Activated CD4-positive, alpha-beta T cell treated with anti-CD3 and anti-CD28 coated beads, Interleukin-2, Interleukin-4, amounts not matched to agents 100 ng/mL and 50 ng/mL, durations not matched to agents 16 hours and 8 hours (primary cell): Measurements from ENCODE around the gene ZNF844.
"Not testable (repeated sequence)": the region's sequence is repeated elsewhere in the genome, so short reads cannot be mapped to it uniquely, and the experiment has no call there.

Experiments used
- DNase-seq: peaks from one replicate; pipeline ENCODE4 v3.0.0-alpha.2; 2020; ENCODE audit warnings: low spot score

Gene ZNF844

DNA sequence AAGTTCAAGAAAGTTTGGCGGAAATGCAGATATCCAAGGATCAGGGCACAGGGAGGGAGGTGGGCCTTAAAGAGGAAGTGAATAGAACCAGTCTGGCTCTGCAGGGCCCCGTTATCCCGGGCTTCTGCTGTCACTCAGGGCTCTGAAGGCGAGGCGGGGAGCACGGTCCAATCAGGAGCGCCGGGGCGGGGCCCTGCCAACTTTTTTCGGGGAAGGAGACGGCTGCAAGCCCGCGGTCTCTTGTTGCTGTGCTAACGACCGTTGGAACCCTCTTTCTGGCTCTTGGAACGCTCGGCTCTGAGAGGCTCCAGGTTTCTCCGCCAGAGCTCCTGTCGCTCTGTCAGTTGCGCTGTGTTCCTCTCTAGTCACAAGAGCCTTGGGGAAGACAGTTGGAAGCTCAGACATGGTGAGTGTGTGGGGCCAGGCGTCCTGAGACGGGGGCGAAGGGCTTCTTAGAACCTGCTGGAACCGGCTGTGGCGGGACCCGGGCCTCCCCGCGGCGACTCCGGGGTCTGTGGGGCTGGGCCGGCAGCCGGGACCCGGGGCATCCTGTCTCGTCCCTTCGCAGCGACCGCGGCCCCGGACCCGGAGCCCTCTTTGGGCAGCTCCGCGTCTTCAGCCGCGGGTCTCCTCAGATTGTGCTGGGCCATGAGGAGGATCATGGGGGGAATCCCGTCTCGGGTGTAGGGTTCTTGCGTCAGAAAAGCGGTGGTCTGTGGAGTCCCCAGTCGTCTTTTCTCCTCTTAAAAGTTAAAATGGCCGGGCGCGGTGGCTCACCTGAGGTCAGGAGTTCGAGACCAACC lies 27.7 kb downstream of the ZNF844 start:
- peak; percentile 63 for DNase-seq

DNA sequence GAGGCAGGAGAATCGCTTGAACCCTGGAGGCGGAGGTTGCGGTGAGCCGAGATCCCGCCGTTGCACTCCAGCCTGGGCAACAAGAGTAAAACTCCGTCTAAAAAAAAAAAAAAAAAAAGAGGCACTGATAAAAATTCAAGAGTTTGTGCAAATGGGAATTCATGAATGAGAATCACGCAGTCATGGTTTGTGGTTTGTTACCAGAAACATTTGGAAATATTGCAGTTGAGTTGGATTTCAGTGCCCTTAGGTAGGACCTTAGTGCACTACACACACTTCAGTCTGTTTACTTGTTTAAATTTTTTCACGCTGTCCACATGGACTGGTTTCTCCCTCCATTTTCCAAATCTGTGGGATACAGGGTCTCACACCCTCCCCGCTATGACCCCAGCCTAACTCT lies 28.4 kb downstream of the ZNF844 start:
- DNase-seq = no peak

- DNase-seq = peak; percentile 6
These were observed 29.2 kb downstream of the ZNF844 start for GRCh38 chr19:12093777-12094176.

- DNase-seq = no peak
These were observed 30.7 kb downstream of the ZNF844 start for GRCh38 chr19:12095111-12095790.

GRCh38 chr19:12098040-12098439 lies 33.5 kb downstream of the ZNF844 start:
- DNase-seq = no peak

DNA sequence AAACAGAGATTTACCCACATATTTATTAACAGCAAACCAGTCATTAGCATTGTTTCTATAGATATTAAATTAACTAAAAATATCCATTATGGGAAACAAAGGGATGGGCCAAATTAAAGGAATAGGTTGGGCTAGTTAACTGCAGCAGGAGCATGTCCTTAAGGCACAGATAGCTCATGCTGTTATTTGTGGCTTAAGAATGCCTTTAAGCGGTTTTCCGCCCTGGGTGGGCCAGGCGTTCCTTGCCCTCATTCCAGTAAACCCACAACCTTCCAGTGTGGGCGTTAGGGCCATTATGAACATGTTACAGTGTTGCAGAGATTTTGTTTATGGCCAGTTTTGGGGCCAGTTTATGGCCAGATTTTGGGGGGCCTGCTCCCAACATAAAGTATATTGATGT lies 39.4 kb downstream of the ZNF844 start:
- not testable (repeated sequence) for DNase-seq

DNA sequence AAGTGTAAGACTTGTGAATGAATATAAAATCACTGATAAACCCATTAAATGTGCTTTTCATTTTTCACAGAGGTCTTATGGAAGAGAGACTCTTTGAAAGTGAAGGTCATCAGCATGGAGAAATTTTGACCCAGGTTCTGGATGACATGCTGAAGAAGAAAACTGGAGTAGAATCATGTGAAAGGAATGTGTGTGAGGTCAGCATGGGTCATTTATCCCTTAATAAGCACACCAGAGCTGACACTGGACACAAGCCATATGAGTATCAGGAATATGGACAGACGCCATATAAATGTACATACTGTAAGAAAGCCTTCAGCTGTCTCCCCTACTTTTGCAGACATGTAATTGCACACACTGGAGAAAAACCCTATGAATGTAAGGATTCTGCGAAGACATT lies 46.6 kb downstream of the ZNF844 start:
- DNase-seq = no peak

- no peak for DNase-seq
These were observed 47.6 kb downstream of the ZNF844 start for GRCh38 chr19:12111943-12112637.

- DNase-seq = peak; percentile 42
These were observed 48.2 kb downstream of the ZNF844 start for GRCh38 chr19:12112701-12113100.

DNA sequence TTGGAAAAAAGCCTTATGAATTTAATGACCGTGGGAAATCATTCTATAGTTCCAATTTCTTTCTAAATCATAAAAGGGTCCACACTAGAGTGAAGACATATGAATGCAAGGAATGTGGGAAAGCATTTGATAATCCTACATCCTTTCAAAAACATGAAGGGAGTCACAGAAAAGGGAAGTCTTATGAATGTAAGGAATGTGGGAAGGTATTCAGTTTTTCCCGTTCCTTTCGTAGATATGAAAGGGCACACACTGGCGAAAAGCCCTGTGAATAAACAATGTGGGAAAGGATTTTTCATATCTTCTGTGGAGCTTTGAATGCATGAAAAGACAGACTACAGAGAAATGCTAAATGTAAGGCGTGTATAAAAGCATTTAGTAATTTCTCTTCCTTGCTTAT lies 48.6 kb downstream of the ZNF844 start:
- no peak for DNase-seq

DNA sequence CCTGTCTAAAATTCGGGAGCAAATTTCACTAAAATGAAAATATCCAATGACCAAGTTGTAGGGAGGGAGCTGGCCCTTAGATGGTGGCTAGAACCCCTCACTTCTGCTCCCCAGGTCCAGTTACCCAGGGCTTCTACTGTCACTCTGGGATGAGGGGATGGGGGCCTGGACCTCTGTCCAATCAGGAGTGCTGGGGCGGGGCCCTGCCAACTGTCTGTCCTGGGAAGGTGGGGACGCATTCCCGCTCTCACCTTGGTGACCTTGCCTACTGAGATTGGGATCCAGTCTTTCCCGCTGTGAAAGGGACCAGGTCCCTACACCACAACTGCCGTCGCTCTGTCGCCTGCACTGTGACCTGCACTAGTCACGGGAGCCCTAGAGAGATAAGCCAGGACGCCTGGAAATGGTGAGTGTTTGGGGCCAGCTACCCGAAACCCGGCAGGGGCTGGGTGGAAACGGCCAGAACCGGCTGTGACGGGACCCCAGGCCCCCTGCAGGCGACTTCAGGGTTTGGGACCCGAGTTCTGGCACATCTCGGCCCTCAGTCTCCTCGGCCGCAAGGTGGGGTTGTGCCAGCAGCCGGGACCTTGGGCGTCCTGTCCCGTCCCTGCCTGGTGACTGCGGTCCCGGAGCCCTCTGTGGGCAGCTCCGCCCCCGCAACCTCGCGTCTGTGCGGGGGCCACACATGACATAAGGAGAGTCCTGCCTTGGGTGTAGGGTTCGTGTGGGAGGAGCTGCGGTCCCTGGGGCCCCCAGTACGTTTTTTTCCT lies 52.9 kb downstream of the ZNF844 start:
- no peak for DNase-seq

DNA sequence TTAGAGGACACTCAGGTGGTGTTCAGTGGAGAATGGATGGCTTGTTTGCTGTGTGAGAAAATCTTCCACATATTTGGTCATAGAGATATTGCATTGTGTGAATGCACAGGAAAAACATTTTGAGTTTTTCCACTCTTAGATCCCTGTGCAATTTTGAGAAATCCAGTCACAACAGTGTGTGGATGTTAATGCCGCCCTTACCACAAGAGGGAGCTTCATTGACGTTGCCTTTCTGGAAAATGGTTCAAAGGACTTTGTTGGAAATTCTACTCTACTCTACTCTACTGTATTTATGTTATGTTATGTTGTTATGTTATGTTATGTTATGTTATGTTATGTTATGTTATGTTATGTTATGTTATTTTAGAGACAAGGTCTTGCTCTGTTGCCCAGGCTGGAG lies 62.2 kb downstream of the ZNF844 start:
- no peak for DNase-seq
